ENCODE measurements around the gene TMEM170A. TPM values are rescaled to one million over a fixed set of nuclear protein-coding genes. Genes with fewer than 3 reads are reported as not detected.
A peak's percentile ranks its signal among the peaks of the same experiment; 100 is the strongest.
"Not testable (repeated sequence)": the region's sequence is repeated elsewhere in the genome, so short reads cannot be mapped to it uniquely, and the experiment has no call there.

TMEM170A gene
- polyA plus RNA-seq, 1 donor, result 43.0 TPM

DNA sequence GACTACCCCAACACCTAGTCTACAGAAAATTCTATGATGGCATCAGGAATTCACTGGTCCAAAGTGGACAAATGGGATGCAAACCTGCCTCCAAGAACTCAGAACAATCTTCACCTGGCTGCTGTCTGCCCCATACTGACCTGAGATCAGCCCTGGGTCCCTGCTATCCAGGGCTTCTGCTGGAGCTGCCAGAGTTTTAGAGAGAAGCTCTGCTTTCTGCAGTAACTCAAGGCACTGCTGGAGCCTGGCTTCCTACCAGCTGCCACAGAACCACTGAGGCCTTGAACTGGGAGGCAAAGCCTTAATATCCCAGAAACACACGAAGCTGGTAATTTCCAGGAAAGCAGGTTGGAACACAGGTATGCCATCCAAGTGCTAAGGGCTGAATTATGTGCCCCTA lies 7.5 kb downstream of the TMEM170A start:
- no peak for DNase-seq
- WGBS (ENCODE audit: insufficient coverage, low lambda C conversion rate), result 43% methylated on average over 1 of the region's 1 CpG
- no peak overlapping the region for H3K27ac ChIP-seq (ENCODE audit: low read length)
- peaks cover 31% of the 10 kb centered on the region for H3K4me1 ChIP-seq (ENCODE audit: control insufficient read depth, insufficient read depth, low read length)
- H3K4me3 ChIP-seq (ENCODE audit: low read length), result no peak overlapping the region
- H3K36me3 ChIP-seq (ENCODE audit: control insufficient read depth, insufficient read depth, low read length), result no peaks in the 10 kb centered on the region
- no peaks in the 10 kb centered on the region for H3K27me3 ChIP-seq (ENCODE audit: control insufficient read depth, insufficient read depth, low read length)
- H3K9me3 ChIP-seq (ENCODE audit: control insufficient read depth, low read depth, low read length), result no peaks in the 10 kb centered on the region

DNA sequence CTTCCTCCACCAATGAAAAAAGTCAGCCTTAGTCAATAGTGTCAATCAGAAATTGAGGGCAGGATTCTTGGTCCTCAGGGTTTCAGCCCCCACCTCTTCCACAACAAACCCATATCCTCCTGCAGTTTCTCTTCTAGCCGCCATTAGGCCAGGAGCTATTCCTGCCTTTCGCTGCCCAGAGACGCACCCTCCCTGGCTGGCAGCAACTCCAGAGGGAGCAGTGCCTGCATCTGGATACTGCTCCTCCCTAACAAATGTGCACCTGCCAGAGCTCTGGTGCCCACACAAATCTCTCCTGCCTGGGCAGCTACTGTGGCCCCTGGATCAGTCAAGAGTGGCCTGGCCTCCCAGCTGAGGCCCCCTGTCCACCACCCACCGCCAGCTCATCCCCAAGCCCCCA lies 8.0 kb downstream of the TMEM170A start:
- peaks cover 30% of the 10 kb centered on the region for H3K4me1 ChIP-seq (ENCODE audit: control insufficient read depth, insufficient read depth, low read length)
- not testable (repeated sequence) for H3K27me3 ChIP-seq (ENCODE audit: control insufficient read depth, insufficient read depth, low read length); H3K4me3 ChIP-seq (ENCODE audit: low read length); H3K36me3 ChIP-seq (ENCODE audit: control insufficient read depth, insufficient read depth, low read length); H3K9me3 ChIP-seq (ENCODE audit: control insufficient read depth, low read depth, low read length); DNase-seq; H3K27ac ChIP-seq (ENCODE audit: low read length)
- no CpG with 5 or more reads among the region's 4 CpGs for WGBS (ENCODE audit: insufficient coverage, low lambda C conversion rate)

DNA sequence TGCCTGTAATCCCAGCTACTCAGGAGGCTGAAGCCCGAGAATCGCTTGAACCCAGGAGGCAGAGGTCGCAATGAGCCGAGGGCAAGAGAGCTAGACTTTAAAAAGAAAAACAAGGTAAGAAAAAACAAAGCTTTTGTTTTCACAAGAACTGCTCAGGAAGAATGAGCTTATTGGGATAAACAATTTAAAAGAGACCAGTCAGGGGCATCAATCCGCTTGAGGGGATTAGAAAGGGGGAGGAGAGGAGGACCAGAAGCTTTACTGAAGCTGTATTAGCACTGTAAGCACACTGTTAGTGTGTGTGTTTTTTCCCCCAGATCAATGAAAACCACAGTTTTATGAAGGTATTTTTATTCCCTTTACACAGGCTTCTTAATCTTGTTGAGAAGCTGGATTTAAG lies 8.8 kb downstream of the TMEM170A start:
- Histone ChIP-seq H3K27me3 (ENCODE audit: control insufficient read depth, insufficient read depth, low read length) (no peaks in the 10 kb centered on the region), H3K4me1 (ENCODE audit: control insufficient read depth, insufficient read depth, low read length) (peaks cover 28% of the 10 kb centered on the region), H3K27ac (ENCODE audit: low read length) (no peak overlapping the region), H3K9me3 (ENCODE audit: control insufficient read depth, low read depth, low read length) (no peaks in the 10 kb centered on the region), H3K36me3 (ENCODE audit: control insufficient read depth, insufficient read depth, low read length) (peaks cover 10% of the 10 kb centered on the region), H3K4me3 (ENCODE audit: low read length) (no peak overlapping the region)
- DNase-seq, result no peak
- WGBS (ENCODE audit: insufficient coverage, low lambda C conversion rate), result no CpG with 5 or more reads among the region's 5 CpGs

DNA sequence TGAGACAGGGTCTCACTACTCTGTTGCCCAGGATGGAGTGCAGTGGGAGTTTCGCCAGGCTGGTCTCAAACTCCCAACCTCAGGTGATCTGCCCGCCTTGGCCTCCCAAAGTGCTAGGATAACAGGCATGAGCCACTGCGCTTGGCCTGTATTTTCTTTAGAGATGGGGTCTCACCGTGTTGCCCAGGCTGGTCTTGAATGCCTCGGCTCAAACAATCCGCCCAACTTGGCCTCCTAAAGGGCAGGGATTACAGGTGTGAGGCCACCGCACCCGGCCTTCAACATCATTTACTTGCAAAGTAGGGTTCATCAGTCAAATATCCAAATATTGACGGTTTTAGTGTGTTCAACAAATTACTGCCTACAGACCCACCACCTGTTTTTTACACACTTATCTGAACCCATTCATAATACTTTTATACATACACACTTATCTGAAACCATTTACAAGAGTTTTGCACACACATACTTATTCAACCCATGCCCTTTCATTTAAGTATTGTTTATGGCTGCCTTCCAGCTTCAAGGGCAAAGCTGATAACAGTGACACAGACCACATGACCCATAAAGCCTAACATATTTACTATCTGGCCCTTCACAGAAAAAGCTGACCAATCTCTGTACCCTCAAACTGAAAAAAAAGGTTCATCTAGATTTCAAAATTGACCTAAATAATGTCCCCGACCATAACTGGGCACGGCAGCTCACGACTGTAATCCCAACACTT lies 11.9 kb downstream of the TMEM170A start:
- Histone ChIP-seq H3K9me3 (ENCODE audit: control insufficient read depth, low read depth, low read length) (no peaks in the 10 kb centered on the region), H3K4me1 (ENCODE audit: control insufficient read depth, insufficient read depth, low read length) (peaks cover 15% of the 10 kb centered on the region), H3K4me3 (ENCODE audit: low read length) (no peak overlapping the region), H3K27me3 (ENCODE audit: control insufficient read depth, insufficient read depth, low read length) (no peaks in the 10 kb centered on the region), H3K27ac (ENCODE audit: low read length) (peak overlapping the region; percentile 55), H3K36me3 (ENCODE audit: control insufficient read depth, insufficient read depth, low read length) (peaks cover 28% of the 10 kb centered on the region)
- peak in 1 of 2 donors; percentile 69 for DNase-seq
- 25% methylated on average over 1 of the region's 12 CpGs for WGBS (ENCODE audit: insufficient coverage, low lambda C conversion rate)

DNA sequence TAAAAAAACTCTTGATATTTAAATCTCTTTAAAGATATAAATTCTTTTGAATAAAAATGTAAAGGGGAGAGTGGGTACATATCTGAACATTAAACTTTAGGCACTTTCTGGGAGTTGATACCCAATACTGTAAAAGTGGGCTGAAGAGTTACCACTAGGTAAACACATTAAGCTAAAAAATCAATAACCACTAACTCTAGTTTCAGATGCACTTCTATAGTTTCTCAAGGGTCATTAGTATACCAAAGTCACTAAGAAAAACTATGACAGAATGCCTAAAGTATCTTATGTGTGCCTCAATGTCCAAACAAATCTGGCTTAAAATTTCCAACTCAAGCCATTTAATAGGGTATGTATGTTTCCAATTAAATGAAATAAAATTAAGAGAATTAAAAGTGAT lies 18.1 kb downstream of the TMEM170A start:
- Histone ChIP-seq H3K4me1 (ENCODE audit: control insufficient read depth, insufficient read depth, low read length) (no peaks in the 10 kb centered on the region), H3K9me3 (ENCODE audit: control insufficient read depth, low read depth, low read length) (no peaks in the 10 kb centered on the region), H3K27me3 (ENCODE audit: control insufficient read depth, insufficient read depth, low read length) (no peaks in the 10 kb centered on the region), H3K36me3 (ENCODE audit: control insufficient read depth, insufficient read depth, low read length) (peaks cover 28% of the 10 kb centered on the region), H3K27ac (ENCODE audit: low read length) (no peak overlapping the region), H3K4me3 (ENCODE audit: low read length) (no peak overlapping the region)
- no peak for DNase-seq

DNA sequence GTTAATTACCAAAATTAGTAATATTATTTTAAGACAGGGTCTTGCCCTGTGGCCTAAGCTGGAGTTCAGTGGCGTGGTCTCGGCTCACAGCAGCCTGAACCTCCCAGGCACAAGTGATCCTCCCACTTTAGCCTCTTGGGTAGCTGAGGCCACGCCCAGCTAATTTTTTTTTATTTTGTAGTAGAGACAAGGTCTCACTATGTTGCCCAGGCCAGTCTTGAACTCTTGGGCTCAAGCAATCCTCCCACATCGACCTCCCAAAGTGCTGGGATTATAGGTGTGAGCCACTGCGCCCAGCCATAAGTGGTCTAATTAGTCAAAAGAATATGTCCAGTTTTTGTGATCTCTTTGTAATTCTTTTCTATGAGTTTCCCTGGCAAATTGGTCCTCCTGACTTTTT lies 19.2 kb downstream of the TMEM170A start:
- no peak for DNase-seq
- no peaks in the 10 kb centered on the region for H3K4me1 ChIP-seq (ENCODE audit: control insufficient read depth, insufficient read depth, low read length)
- H3K36me3 ChIP-seq (ENCODE audit: control insufficient read depth, insufficient read depth, low read length), result peaks cover 17% of the 10 kb centered on the region
- no peak overlapping the region for H3K4me3 ChIP-seq (ENCODE audit: low read length)
- 100% methylated on average over 1 of the region's 5 CpGs for WGBS (ENCODE audit: insufficient coverage, low lambda C conversion rate)
- H3K27me3 ChIP-seq (ENCODE audit: control insufficient read depth, insufficient read depth, low read length), result no peaks in the 10 kb centered on the region
- no peak overlapping the region for H3K27ac ChIP-seq (ENCODE audit: low read length)
- no peaks in the 10 kb centered on the region for H3K9me3 ChIP-seq (ENCODE audit: control insufficient read depth, low read depth, low read length)

DNA sequence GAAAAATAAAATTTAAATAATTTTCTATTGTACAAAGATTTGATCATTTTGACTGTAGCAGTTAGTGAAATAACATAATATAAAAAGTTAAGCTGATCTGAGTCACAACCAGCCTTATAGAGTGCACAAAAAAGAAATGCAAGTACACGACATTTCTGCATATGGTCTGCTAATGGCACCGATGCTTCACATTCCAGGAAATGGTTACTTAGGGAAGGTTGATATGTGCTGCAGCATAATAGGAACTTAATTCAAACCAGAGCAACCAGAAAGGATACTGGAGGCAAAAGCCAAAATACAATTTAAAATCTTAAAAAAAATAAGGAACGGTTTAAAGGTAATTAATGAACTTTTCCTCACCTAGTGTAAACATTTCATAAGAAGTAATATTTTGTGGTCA lies 21.2 kb downstream of the TMEM170A start:
- no CpG with 5 or more reads among the region's 3 CpGs for WGBS (ENCODE audit: insufficient coverage, low lambda C conversion rate)
- Histone ChIP-seq H3K9me3 (ENCODE audit: control insufficient read depth, low read depth, low read length) (no peaks in the 10 kb centered on the region), H3K27ac (ENCODE audit: low read length) (no peak overlapping the region), H3K27me3 (ENCODE audit: control insufficient read depth, insufficient read depth, low read length) (no peaks in the 10 kb centered on the region), H3K36me3 (ENCODE audit: control insufficient read depth, insufficient read depth, low read length) (peaks cover 5% of the 10 kb centered on the region), H3K4me3 (ENCODE audit: low read length) (no peak overlapping the region), H3K4me1 (ENCODE audit: control insufficient read depth, insufficient read depth, low read length) (no peaks in the 10 kb centered on the region)
- no peak for DNase-seq

DNA sequence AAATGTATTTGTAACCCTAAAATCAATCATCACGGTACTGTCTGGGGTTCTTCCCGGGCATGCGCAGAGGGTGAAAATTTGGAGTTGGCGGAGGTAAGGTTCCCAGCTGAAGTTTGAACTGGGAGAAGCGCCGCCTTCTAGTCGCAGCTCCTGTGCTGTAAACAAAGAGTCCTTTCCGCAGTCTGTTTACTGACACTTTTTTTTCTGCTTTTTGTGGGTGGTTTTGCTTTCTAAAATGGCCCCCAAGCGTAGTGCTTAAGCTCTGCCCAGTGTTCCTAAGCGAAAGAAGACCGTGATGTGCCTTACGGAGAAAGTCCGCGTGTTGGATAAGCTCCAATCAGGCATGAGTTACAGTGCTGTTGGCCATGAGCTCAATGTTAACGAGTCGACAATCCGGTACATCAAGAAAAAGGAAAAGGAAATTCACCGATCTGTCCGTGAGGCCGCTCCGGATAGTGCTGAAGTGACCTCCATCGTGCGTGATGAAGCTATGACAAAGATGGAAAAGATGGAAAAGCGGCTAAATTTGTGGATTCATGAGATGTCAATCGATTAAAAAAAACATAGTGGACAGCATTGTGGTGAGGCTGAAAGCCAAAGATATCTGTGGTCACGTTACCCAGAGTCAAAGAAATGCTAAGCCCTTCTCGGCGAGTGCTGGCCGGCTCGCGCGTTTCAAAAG lies 30.6 kb downstream of the TMEM170A start:
- peak overlapping the region; percentile 93 for H3K27ac ChIP-seq (ENCODE audit: low read length)
- no peaks in the 10 kb centered on the region for H3K9me3 ChIP-seq (ENCODE audit: control insufficient read depth, low read depth, low read length)
- peak; percentile 86 to 95 for DNase-seq
- 14% methylated on average over 15 of the region's 32 CpGs for WGBS (ENCODE audit: insufficient coverage, low lambda C conversion rate)
- no peaks in the 10 kb centered on the region for H3K36me3 ChIP-seq (ENCODE audit: control insufficient read depth, insufficient read depth, low read length)
- no peaks in the 10 kb centered on the region for H3K27me3 ChIP-seq (ENCODE audit: control insufficient read depth, insufficient read depth, low read length)
- H3K4me3 ChIP-seq (ENCODE audit: low read length), result peak overlapping the region; percentile 95
- H3K4me1 ChIP-seq (ENCODE audit: control insufficient read depth, insufficient read depth, low read length), result peaks cover 5% of the 10 kb centered on the region

DNA sequence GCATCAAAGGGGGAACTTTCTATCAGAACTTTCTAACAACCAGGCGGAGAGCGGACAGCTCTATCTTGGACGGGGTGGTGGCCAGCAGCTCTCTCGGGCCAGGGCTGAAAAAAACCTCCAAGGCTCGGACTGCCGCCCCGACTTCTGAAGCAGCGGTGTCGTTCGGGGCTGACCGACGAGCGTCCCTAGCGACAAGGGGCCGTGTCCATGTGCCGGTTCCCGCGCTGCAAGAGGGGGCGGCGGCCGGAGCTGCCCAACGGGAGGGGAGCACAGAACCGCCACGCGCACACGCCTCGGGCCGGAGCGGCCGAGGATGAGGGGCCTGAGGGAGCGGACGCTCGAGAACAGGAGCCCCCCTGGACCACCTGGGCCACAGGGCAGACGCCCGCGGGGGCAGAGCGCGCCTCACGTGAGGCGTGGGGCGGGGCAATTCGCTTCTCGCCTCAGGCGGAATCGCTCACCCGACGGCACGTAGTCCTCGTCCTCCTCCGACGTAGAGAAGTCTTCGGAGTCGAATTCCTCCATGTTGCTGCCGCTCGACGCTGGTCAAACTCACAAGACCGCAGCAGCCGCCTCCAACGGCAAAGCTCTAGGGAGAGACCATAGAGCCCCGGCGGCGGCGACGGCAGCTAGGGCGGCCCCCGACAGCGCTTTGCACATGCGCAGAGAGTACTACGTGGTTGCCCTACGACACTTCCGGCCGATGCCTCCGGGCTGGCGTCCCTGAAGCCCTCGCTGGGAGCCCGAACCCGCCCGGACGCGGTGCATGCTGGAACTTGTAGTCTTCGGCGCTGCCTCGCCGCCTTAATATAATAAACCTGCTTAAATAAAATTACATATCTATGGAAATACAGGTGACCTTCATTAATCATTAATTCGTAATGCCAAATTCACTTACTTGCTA lies 31.4 kb downstream of the TMEM170A start, which contains the start of gene CFDP1:
TSS of gene CFDP1 (minus strand) at position 676 of the 904 bp plus-strand sequence. CDS start at position 525, 151 bp downstream.
- Histone ChIP-seq H3K4me3 (ENCODE audit: low read length) (peak within 1 kb of the TSS; percentile 95), H3K27ac (ENCODE audit: low read length) (peak within 1 kb of the TSS; percentile 93), H3K27me3 (ENCODE audit: control insufficient read depth, insufficient read depth, low read length) (no peaks in the 10 kb centered on the region), H3K36me3 (ENCODE audit: control insufficient read depth, insufficient read depth, low read length) (no peaks in the 10 kb centered on the region), H3K9me3 (ENCODE audit: control insufficient read depth, low read depth, low read length) (no peaks in the 10 kb centered on the region), H3K4me1 (ENCODE audit: control insufficient read depth, insufficient read depth, low read length) (peaks cover 5% of the 10 kb centered on the region)
- peak; percentile 96 to 97 for DNase-seq
- no CpG with 5 or more reads among the region's 85 CpGs for WGBS (ENCODE audit: insufficient coverage, low lambda C conversion rate)

DNA sequence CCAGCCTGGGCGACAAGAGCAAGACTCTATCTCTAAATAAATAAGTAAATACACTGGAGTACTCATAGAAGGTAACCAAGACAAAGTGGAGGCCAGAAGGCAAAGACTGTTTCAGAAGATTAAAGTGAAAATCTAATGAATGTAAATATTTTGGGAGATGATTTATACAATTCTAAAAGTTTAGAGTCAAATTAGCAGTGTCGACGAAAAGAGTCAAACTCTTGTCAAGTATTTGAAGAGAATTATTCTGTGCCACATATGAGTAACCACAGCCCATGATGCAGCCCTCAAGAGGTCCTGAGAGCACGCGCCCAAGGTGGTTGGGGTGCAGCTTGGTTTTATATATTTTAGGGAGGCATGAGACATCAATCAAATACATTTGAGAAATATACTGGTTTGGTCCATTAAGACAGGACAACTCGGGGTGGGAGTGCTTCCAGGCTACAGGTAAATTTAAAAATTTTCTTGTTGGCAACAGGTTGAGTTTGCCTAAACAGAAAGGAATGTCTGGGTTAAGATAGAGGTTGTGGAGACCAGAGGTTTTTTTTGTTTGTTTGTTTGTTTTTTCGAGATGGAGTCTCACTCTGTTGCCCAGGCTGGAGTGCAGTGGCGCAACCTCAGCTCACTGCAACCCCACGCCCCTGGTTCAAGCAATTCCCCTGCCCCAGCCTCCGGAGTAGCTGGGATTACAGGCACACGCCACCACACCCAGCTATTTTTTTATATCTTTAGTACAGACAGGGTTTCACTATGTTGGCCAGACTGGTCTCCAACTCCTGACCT lies 34.7 kb downstream of the TMEM170A start:
- Histone ChIP-seq H3K27me3 (ENCODE audit: control insufficient read depth, insufficient read depth, low read length) (no peaks in the 10 kb centered on the region), H3K4me1 (ENCODE audit: control insufficient read depth, insufficient read depth, low read length) (peaks cover 5% of the 10 kb centered on the region), H3K36me3 (ENCODE audit: control insufficient read depth, insufficient read depth, low read length) (no peaks in the 10 kb centered on the region), H3K27ac (ENCODE audit: low read length) (no peak overlapping the region), H3K9me3 (ENCODE audit: control insufficient read depth, low read depth, low read length) (no peaks in the 10 kb centered on the region), H3K4me3 (ENCODE audit: low read length) (no peak overlapping the region)
- no peak for DNase-seq
- 75% methylated on average over 2 of the region's 11 CpGs for WGBS (ENCODE audit: insufficient coverage, low lambda C conversion rate)
